Activated CD4-positive, alpha-beta memory T cell treated with anti-CD3 and anti-CD28 coated beads, Interleukin-2, amount 10 ng/mL, durations not matched to agents 7 days and 5 days (primary cell): ENCODE results near the gene RAPGEF3. TPM values are rescaled to one million over a fixed set of nuclear protein-coding genes. Genes with fewer than 3 reads are reported as not detected.

ENCODE experiments used
- CTCF ChIA-PET: fragments of 350-600 bp; sonication (Branson Sonifier 250); formaldehyde crosslinking; loops from one replicate; lab custom pipeline; 2021; ENCODE audit warnings: antibody characterized with exemption, inconsistent platforms; lab: Charles Lee
- POLR2A ChIA-PET: fragments of 350-600 bp; sonication (Branson Sonifier 250); formaldehyde crosslinking; loops from one replicate; lab custom pipeline; 2021; ENCODE audit warnings: antibody characterized with exemption; lab: Charles Lee
- DNase-seq: peaks from one replicate; pipeline ENCODE4 v3.0.0-alpha.2; 2020
- H3K27ac Mint-ChIP-seq: one replicate; pipeline ENCODE4 v1.8.0; 2021; ENCODE audit warnings: mild to moderate bottlenecking, mixed read lengths
- H3K27me3 Mint-ChIP-seq: one replicate; pipeline ENCODE4 v1.8.0; 2021; ENCODE audit warnings: mixed read lengths
- H3K36me3 Mint-ChIP-seq: one replicate; pipeline ENCODE4 v1.8.0; 2021; ENCODE audit warnings: low read depth, mixed read lengths
- H3K4me1 Mint-ChIP-seq: one replicate; pipeline ENCODE4 v1.8.0; 2021; ENCODE audit warnings: mixed read lengths
- H3K4me3 Mint-ChIP-seq: one replicate; pipeline ENCODE4 v1.8.0; 2021; ENCODE audit warnings: mild to moderate bottlenecking, mixed read lengths
- H3K9me3 Mint-ChIP-seq: one replicate; pipeline ENCODE4 v1.8.0; 2021; ENCODE audit warnings: mixed read lengths
- total RNA-seq, 2 experiments: library from RNA; stranded (reverse); gene quantifications; one replicate each; pipeline ENCODE4 v1.2.3, GENCODE V29; 2021

Gene RAPGEF3
- total RNA-seq, 2 experiments from 2014 or later, result 1.4 to 1.6 TPM

DNA sequence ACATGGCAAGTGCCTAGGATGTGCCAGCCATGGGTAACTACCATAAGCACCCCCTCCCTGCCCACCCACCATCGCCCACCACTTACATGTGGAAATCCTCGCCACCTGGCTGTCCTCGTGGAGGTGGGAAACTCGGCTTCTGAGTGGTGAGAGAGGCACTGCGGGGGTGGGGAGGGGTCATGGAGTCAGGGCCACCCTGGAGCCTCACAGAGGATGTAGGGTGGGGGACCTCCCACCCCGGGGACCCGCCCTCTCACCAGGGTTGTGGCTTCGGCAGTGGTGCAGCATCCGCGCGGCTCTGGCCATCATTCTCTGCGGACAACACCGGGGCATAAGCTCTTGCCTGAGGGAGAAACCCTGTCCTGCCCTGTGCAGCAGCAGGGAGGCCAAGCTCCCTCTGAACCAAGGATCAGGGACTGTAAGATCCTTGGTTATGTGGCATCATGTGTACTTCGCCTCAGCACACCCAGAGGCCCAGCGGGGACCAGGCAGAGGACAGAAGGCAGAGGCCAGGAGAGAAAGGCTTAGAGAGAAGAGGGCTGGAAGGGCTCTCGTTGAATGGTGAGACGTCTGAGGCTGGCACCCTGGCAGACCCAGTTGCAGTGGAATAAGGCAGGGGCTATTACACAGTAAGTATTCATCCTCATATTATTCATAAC is 20.6 kb downstream of the RAPGEF3 start:
- no peak overlapping the region for H3K4me3 Mint-ChIP-seq
- H3K4me1 Mint-ChIP-seq, result peaks cover 20% of the 10 kb centered on the region
- ChIA-PET CTCF (interaction anchor here (7.1 to 13.6 kb wide), 2 partner anchors 36 to 102 kb away, joined by 240 to 431 read pairs; partner anchors contain the start of gene SLC48A1), POLR2A (no interaction called here)
- DNase-seq, result no peak
- H3K9me3 Mint-ChIP-seq, result no peaks in the 10 kb centered on the region
- no peaks in the 10 kb centered on the region for H3K36me3 Mint-ChIP-seq
- no peak overlapping the region for H3K27ac Mint-ChIP-seq
- H3K27me3 Mint-ChIP-seq, result no peaks in the 10 kb centered on the region

DNA sequence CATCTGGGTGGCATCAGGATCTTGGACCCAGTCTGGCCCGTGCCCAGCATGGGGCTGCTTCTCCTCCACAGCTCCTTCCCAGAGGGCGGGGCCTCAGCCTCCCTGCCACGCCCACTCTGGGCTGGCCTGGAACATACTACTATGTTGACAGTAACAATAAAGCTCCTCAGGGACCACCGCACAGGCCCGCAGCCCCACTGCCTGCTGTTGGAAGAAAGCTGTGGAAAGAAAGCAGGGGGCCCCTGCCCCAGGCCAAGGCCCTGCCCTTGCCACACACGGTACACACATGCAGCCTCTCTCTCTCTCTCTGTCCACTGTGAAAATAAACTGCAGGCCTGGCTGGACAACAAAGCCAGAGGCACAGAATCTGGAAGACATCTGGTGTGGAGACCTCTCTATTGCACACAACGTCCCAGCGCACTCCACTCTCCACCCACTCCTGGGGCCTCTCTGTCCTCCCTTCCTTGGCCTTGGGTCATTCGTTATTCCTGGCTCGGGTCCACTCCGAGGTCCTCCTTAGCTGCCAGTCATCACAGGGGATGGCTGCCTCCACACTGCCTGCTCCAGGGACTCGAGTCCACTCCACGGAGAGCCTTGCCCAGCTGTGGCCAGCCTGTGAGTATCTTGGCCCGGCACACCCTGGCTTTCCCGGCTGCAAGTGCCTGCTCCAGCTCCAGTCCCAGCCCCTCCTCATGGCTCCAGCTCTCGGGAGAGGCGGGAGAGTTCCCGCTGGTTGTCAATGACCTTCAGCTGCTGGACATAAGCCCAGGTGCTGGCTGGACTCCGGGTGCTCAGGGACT is 21.6 kb downstream of the RAPGEF3 start:
- Mint-ChIP-seq H3K27me3 (no peaks in the 10 kb centered on the region), H3K4me1 (peaks cover 15% of the 10 kb centered on the region), H3K27ac (no peak overlapping the region), H3K4me3 (no peak overlapping the region), H3K36me3 (no peaks in the 10 kb centered on the region), H3K9me3 (no peaks in the 10 kb centered on the region)
- POLR2A ChIA-PET, result no interaction called here
- DNase-seq, result no peak
- CTCF ChIA-PET, result interaction anchor here (0.9 to 13.6 kb wide), 4 partner anchors 12 to 101 kb away, joined by 3 to 431 read pairs (median 4); partner anchors contain the start of genes ENDOU and SLC48A1

DNA sequence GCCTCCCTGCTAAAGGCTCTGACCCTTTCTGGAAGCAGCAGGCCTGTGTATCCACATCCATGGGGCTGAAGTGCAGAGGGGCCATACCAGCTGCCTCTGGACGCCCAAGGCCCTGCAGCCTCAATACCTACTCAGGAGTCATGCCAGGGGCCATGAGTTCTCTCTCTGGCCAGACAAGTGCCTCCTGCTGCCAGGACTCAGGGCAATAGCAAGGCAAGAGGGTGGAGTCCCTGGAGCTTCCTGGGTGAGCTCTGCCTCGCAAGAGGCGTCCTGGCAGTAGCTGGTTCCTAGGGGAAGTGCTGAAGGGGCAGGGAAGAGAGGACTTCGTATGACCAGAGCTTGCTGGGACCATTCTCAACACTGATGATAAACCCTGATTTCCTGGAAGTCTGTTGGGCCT is 22.5 kb downstream of the RAPGEF3 start:
- no peaks in the 10 kb centered on the region for H3K36me3 Mint-ChIP-seq
- peaks cover 8% of the 10 kb centered on the region for H3K4me1 Mint-ChIP-seq
- no peak overlapping the region for H3K27ac Mint-ChIP-seq
- POLR2A ChIA-PET, result no interaction called here
- H3K4me3 Mint-ChIP-seq, result no peak overlapping the region
- H3K27me3 Mint-ChIP-seq, result no peaks in the 10 kb centered on the region
- no peaks in the 10 kb centered on the region for H3K9me3 Mint-ChIP-seq
- CTCF ChIA-PET, result interaction anchor here (0.8 to 13.6 kb wide), 4 partner anchors 11 to 38 kb away, joined by 3 to 431 read pairs (median 4); partner anchors contain the start of genes ENDOU and SLC48A1
- DNase-seq, result no peak

DNA sequence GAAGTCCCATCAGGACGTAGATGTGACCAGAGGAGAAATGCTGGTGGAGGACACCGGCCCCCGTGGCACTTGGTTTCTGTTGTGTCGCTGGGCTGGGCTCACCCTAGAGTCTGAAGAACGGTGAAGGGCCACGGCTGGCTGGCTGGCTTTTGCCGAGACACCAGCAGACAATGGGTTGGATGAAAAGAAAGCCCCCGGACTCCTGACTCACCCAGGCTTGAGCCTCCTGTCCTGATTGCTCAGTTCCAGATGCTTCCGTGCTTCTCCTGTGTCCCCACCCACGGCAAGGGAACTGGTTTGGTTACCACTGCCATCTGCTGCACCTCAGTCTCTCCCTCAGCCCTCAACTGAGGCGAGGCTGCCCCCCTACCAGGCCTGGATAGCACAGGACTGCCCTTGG is 23.0 kb downstream of the RAPGEF3 start:
- Mint-ChIP-seq H3K4me3 (no peak overlapping the region), H3K9me3 (no peaks in the 10 kb centered on the region), H3K4me1 (peaks cover 6% of the 10 kb centered on the region), H3K36me3 (no peaks in the 10 kb centered on the region), H3K27me3 (no peaks in the 10 kb centered on the region), H3K27ac (no peak overlapping the region)
- no peak for DNase-seq
- POLR2A ChIA-PET, result no interaction called here
- CTCF ChIA-PET, result interaction anchor here (0.8 to 13.6 kb wide), 4 partner anchors 10 to 38 kb away, joined by 3 to 431 read pairs (median 4); partner anchors contain the start of genes ENDOU and SLC48A1

DNA sequence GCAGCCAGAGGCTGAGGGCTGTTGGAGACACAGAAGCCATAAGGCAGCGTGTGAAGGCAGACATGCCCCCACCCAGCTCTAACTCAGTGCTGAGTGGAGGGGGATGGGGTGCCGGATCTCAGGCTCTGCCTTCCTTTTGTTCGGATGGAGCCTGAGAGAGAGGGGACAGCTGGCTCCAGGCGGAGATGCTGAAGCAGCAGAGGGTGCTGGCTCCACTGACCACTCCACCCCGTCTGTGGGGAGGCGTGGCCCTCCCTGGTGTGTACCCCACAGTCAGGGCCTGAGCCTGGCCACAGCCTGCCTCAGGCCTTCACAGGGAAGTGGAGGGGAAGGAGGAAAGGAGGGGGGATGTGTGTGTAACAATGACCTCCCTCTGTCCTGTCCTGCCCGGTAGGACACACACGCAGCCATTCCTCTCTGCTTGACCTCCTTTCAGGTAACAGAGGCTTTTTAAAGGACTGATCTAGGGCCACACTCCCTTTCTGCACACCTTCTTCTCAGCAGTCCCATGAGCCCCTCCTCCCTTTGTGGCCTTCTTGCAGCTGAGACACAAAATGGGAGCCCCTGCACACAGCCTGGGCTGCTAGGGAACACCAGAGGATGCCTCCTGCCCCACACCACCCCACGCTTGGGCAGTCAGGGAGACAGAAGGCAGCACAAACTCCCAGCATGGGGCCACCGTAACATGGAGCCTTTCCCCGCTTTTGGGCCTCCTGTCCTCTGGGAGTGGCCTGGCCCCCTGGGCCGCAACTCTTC is 23.8 kb downstream of the RAPGEF3 start:
- Mint-ChIP-seq H3K9me3 (no peaks in the 10 kb centered on the region), H3K4me3 (no peak overlapping the region), H3K4me1 (peaks cover 3% of the 10 kb centered on the region), H3K27ac (no peak overlapping the region), H3K36me3 (no peaks in the 10 kb centered on the region), H3K27me3 (no peaks in the 10 kb centered on the region)
- no peak for DNase-seq
- POLR2A ChIA-PET, result no interaction called here
- CTCF ChIA-PET, result interaction anchor here (5.6 to 13.6 kb wide), 2 partner anchors 8 to 39 kb away, joined by 55 to 431 read pairs; partner anchors contain the start of gene SLC48A1

DNA sequence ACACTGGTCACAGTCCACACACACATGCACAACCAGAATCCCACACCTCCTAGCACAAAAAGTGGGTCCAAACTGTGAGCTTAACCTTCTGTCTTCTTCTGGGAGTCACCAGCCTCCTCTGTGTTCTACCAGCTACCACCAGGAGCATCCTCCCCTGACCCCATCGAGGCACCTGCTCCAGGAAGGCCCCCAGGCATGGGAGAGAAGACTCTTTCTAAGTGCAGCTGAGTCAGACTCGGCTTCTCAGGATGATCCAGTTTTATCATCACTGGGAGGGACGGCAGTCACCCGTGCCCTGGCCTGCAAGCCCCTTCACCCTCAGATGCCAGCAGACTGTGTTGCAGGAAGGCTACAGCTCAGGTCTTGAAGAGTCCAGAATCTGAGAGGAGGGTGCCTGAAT is 25.5 kb downstream of the RAPGEF3 start:
- ChIA-PET POLR2A (interaction anchor here (0.7 to 1.9 kb wide), 3 partner anchors 8 to 27 kb away, joined by 3 to 4 read pairs (median 4); partner anchors contain the start of gene RPAP3), CTCF (interaction anchor here (1.2 to 5.6 kb wide), 4 partner anchors 9 to 107 kb away, joined by 3 to 55 read pairs (median 6); no protein-coding TSS in a partner anchor)
- Mint-ChIP-seq H3K27ac (no peak overlapping the region), H3K4me1 (no peaks in the 10 kb centered on the region), H3K9me3 (no peaks in the 10 kb centered on the region), H3K27me3 (no peaks in the 10 kb centered on the region), H3K4me3 (no peak overlapping the region), H3K36me3 (no peaks in the 10 kb centered on the region)
- no peak for DNase-seq

DNA sequence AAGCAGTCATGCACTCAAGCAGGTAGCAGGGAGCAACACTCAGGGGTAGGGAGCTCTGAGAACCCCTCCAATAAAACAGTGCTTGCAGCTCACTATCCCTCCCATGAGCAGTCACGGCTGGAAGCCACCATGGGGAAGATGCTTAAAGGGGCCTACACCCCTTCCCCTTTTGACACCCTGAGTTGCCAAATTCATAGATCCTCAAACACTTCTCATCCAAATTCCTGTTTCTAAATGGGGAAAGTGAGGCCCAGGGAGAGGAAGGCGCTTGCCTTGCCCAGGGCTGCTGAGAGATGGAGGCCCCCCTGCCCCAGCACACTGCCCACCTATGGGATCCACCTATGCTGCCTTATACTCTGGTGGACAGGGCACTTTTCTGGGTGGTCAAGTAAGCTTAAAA is 26.2 kb downstream of the RAPGEF3 start:
- POLR2A ChIA-PET, result interaction anchor here (1.7 to 1.9 kb wide), 2 partner anchors 9 to 27 kb away, joined by 4 read pairs; partner anchors contain the start of gene RPAP3
- H3K4me3 Mint-ChIP-seq, result no peak overlapping the region

DNA sequence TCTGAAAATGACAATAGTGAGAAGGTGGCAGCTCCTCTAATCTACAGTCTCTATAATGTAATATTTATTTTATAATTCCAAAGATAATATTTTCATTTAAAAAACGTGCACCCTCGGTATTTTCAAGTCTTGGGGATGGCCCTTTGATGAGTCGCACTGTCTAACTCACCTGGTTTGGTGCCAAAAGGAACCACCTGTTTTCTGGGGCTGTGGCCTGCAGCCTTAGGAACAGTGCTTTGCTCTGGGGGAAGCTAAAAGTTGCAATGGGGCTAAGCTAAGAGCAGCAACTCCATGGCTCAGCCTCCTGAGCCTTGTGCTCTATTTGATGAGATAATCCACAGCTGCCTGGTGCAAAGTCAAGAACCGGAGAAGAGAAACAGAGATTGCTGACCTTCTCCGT is 27.0 kb downstream of the RAPGEF3 start:
- DNase-seq, result no peak
- H3K4me1 Mint-ChIP-seq, result no peaks in the 10 kb centered on the region
- POLR2A ChIA-PET, result interaction anchor here (1.0 to 1.9 kb wide), 2 partner anchors 10 to 11 kb away, joined by 3 to 4 read pairs; no protein-coding TSS in a partner anchor
- H3K27ac Mint-ChIP-seq, result no peak overlapping the region
- H3K36me3 Mint-ChIP-seq, result no peaks in the 10 kb centered on the region
- CTCF ChIA-PET, result interaction anchor here (0.7 to 5.6 kb wide), 5 partner anchors 11 to 109 kb away, joined by 3 to 55 read pairs (median 4); no protein-coding TSS in a partner anchor
- no peak overlapping the region for H3K4me3 Mint-ChIP-seq
- H3K27me3 Mint-ChIP-seq, result no peaks in the 10 kb centered on the region
- no peaks in the 10 kb centered on the region for H3K9me3 Mint-ChIP-seq

More for the DNA sequence above, 26.2 kb downstream of the RAPGEF3 start:
- no peaks in the 10 kb centered on the region for H3K36me3 Mint-ChIP-seq
- H3K9me3 Mint-ChIP-seq, result no peaks in the 10 kb centered on the region
- H3K27ac Mint-ChIP-seq, result no peak overlapping the region
- CTCF ChIA-PET, result interaction anchor here (1.2 to 5.6 kb wide), 5 partner anchors 10 to 108 kb away, joined by 3 to 55 read pairs (median 4); no protein-coding TSS in a partner anchor
- no peaks in the 10 kb centered on the region for H3K27me3 Mint-ChIP-seq
- no peak for DNase-seq
- no peaks in the 10 kb centered on the region for H3K4me1 Mint-ChIP-seq

DNA sequence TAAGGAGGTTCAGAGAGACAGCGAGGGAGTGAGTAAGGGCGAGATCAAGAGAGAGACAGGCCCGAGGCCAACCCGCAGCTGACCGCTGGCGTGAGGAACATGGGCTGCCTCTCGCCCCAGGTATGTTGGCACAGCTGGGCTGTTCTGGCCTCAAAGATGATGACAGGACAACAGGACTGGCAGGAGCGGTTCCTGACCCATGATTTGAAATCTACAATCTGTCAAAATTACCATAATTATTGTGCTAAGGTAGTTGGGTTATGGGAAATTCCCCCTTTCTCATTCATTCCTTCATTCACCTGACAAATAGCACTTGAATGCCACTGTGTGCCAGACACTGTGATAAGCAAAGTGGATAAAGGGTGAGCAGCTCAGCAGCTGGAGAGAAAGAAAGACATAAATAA is 28.3 kb downstream of the RAPGEF3 start:
- H3K4me3 Mint-ChIP-seq, result no peak overlapping the region
- POLR2A ChIA-PET, result no interaction called here
- CTCF ChIA-PET, result interaction anchor here (5.6 kb wide), 1 partner anchor 12 kb away, joined by 55 read pairs; no protein-coding TSS in a partner anchor

DNA sequence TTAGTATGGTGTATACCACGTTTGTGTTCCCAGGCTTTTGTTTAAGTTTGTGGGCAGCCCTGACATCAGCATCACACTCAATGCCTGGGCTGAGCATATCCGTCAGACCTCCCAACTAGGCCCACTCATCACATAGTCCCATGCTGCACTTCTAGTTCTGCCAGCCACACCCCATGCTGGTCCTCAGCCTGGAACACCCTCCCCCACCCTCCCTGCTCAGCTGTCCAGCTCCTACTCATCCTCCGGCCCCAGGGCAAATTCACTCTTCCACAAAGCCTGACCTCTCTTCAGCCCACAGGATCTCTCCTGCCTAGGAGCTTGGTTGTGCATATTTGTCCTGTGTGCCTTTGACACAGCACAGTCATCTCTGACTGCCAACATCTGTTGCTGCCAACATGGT is 29.4 kb downstream of the RAPGEF3 start:
- no peaks in the 10 kb centered on the region for H3K4me1 Mint-ChIP-seq
- H3K27ac Mint-ChIP-seq, result no peak overlapping the region
- no peaks in the 10 kb centered on the region for H3K27me3 Mint-ChIP-seq
- POLR2A ChIA-PET, result no interaction called here
- no peaks in the 10 kb centered on the region for H3K36me3 Mint-ChIP-seq
- no peak for DNase-seq
- CTCF ChIA-PET, result interaction anchor here (5.6 kb wide), 1 partner anchor 13 kb away, joined by 55 read pairs; no protein-coding TSS in a partner anchor
- no peaks in the 10 kb centered on the region for H3K9me3 Mint-ChIP-seq
- H3K4me3 Mint-ChIP-seq, result no peak overlapping the region

More for the DNA sequence above, 28.3 kb downstream of the RAPGEF3 start:
- no peaks in the 10 kb centered on the region for H3K4me1 Mint-ChIP-seq
- DNase-seq, result no peak
- no peaks in the 10 kb centered on the region for H3K9me3 Mint-ChIP-seq
- H3K36me3 Mint-ChIP-seq, result no peaks in the 10 kb centered on the region
- no peaks in the 10 kb centered on the region for H3K27me3 Mint-ChIP-seq
- no peak overlapping the region for H3K27ac Mint-ChIP-seq

DNA sequence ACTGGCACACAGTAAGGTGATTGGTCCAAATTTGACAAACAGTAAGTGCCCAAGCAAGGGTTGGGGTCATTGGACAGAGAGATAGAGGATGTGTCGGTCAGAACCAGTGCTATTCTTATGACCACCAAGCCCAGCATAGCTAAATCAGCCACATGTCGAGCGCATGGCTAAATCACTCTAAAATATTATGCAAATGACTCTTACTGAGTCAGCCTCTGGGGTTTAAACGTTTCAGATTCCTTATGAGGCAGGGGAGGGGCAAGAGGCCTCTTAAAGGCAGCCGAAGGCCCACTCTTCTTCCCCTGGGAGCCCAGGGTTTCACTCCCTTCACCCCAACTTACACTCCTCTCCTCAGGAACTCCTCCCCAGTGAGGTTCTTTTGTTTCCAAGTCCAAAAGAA is 32.8 kb downstream of the RAPGEF3 start:
- Mint-ChIP-seq H3K36me3 (peaks cover 5% of the 10 kb centered on the region), H3K27me3 (no peaks in the 10 kb centered on the region), H3K4me1 (peaks cover 25% of the 10 kb centered on the region), H3K27ac (no peak overlapping the region), H3K9me3 (no peaks in the 10 kb centered on the region), H3K4me3 (no peak overlapping the region)
- no peak for DNase-seq
- POLR2A ChIA-PET, result interaction anchor here (1.2 kb wide), 1 partner anchor 20 kb away, joined by 3 read pairs; the partner anchor contains the start of gene RPAP3
- CTCF ChIA-PET, result interaction anchor here (0.7 to 2.3 kb wide), 7 partner anchors 10 to 89 kb away, joined by 3 to 11 read pairs (median 6); no protein-coding TSS in a partner anchor
